Adrenal gland (tissue), 5 donors: ENCODE data around the gene MACROD2.

ENCODE experiments used
- CTCF ChIP-seq, 6 experiments: fragments of 450-650 bp in 4 of 6; fragments of 200-600 bp in 2 of 6; sonication (generic) in 1 of 6; IDR thresholded peaks; 1 replicate in 5 of 6; 2 replicates in 1 of 6; pipeline versions ENCODE4 v1.5.1 to v1.8.0; 2016 to 2021; ENCODE audit warnings: antibody characterized with exemption in 6 of 6, mild to moderate bottlenecking in 2 of 6, moderate library complexity in 1 of 6
- POLR2A ChIP-seq, 2 donors: fragments of 450-650 bp; IDR thresholded peaks; one replicate each; pipeline ENCODE4 v1.6.1; 2017; ENCODE audit warnings: antibody characterized with exemption in 2 of 2, mild to moderate bottlenecking in 2 of 2, moderate library complexity in 1 of 2
- donor health status: DM: no; HTN: no; CAD: no.

DNA sequence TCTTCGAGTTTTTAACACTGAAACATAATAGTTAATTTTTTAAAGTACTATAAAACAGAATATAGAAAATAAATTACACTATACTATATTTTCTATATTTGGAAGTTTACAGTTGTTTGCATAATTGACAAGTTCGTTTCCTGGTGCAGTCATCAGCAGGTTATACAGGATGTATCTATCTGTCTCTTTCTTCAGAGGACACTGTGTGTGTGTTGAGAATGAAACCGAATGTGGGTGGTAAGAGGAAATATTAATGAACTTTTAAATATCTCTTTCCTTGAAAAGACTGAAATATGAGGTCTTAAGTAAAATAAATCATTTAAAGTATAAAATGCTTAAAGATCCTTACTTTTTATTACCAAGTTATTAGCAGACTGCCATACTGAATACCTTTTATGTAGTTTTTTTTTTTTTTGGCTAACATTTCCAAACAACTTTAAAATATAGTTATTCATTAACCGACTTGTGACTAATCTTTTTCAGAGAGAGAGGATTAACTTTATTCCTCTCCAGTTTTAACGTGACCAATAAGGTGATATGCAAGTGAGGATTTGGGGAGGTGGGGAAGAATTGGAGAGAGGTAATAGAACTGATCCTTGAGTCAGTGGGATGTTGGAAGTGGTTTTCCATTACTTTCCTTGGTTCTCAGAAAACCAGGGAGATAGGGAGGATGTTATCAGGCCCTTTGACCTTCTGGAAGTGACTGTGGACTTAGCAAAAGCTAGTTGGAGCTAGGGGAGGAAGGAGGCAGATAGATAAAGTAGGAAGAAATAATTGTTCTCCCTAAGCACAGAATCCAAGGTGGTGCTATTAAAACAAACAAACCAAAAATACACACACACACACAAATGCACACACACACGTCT is 722.1 kb downstream of the MACROD2 start:
- TF ChIP-seq CTCF (IDR thresholded peaks at IDR 0.05): no peak
- no peak for TF ChIP-seq POLR2A (IDR thresholded peaks at IDR 0.05)
